Heart left ventricle (tissue), 16 donors: ENCODE measurements around the gene SLC2A9. TPM values are rescaled to one million over a fixed set of nuclear protein-coding genes. Genes with fewer than 3 reads are reported as not detected.

Experiments
- ATAC-seq, 4 donors: fragments of 200-7000 bp; cut with Tn5 transposase; one replicate each; pipeline ENCODE4 v1.9.1; 2020 to 2022; ENCODE audit warnings: moderate library complexity in 4 of 4, mild to moderate bottlenecking in 3 of 4, moderate number of reproducible peaks in 1 of 4
- DNase-seq, 5 donors: peaks; one replicate each; pipeline ENCODE4 v3.0.0-alpha.2; 2020
- H3K27ac ChIP-seq, 12 donors: fragments of 200-600 bp; sonication (generic) in 4 of 12; one replicate each; pipeline versions ENCODE4 v1.5.0 to v1.8.0; 2016 to 2022; ENCODE audit warnings: mild to moderate bottlenecking in 2 of 12
- H3K27me3 ChIP-seq, 9 donors: fragments of 200-600 bp; sonication (generic) in 2 of 9; one replicate each; pipeline versions ENCODE4 v1.5.1 to v1.8.0; 2016 to 2022; ENCODE audit warnings: mild to moderate bottlenecking in 3 of 9
- H3K36me3 ChIP-seq, 9 donors: fragments of 200-600 bp; sonication (generic) in 2 of 9; one replicate each; pipeline versions ENCODE4 v1.5.0 to v1.8.0; 2018 to 2022; ENCODE audit warnings: mild to moderate bottlenecking in 2 of 9
- H3K4me1 ChIP-seq, 12 donors: fragments of 200-600 bp; sonication (generic) in 4 of 12; one replicate each; pipeline versions ENCODE4 v1.5.0 to v1.8.0; 2016 to 2022; ENCODE audit warnings: mild to moderate bottlenecking in 3 of 12
- H3K4me3 ChIP-seq, 12 donors: fragments of 200-600 bp; sonication (generic) in 4 of 12; one replicate each; pipeline versions ENCODE4 v1.5.0 to v1.8.0; 2017 to 2022; ENCODE audit warnings: mild to moderate bottlenecking in 9 of 12, moderate library complexity in 4 of 12
- H3K9me3 ChIP-seq, 12 donors: fragments of 200-600 bp; sonication (generic) in 4 of 12; one replicate each; pipeline versions ENCODE4 v1.5.0 to v1.8.0; 2016 to 2022; ENCODE audit warnings: mild to moderate bottlenecking in 1 of 12
- POLR2A ChIP-seq, 2 donors: fragments of 450-650 bp; IDR thresholded peaks; one replicate each; pipeline ENCODE4 v1.6.1; 2017; ENCODE audit warnings: antibody characterized with exemption in 2 of 2, mild to moderate bottlenecking in 2 of 2, moderate library complexity in 2 of 2
- WGBS, 4 donors: extraction: QIAGEN DNeasy Blood & Tissue Kit in 2 of 4; methylation state at CpG; one replicate each; pipeline versions ENCODE4 v1.1.5 to v1.1.7; 2013 to 2018; 5-methylcytosine and 5-hydroxymethylcytosine counted together
- intact Hi-C, 10 donors: fragments of 100-400 bp; cut with DNase I; formaldehyde crosslinking; loops; one replicate each; pipeline versions ENCODE4 v1.11.1 to v1.14.2; 2022
- polyA plus RNA-seq, 2 donors: library from polyadenylated mRNA; stranded (reverse); fragments of 200-250 nt; gene quantifications; one replicate each; pipeline ENCODE4 v1.2.3, GENCODE V29; 2013
- total RNA-seq, 9 donors: library from RNA; depleted of rRNA in 2 of 9; stranded (reverse); fragments of >200 nt in 2 of 9; fragmentation: NEBNext Ultra II Directional in 3 of 9; extraction: Animal tissue kit (Norgen Biotek cat#: 25700) in 3 of 9; gene quantifications; one replicate each; pipeline versions ENCODE4 v1.1.0 to v1.2.4, GENCODE V29; 2016 to 2023
- TF ChIP-seq, protein P1 (sequence below), 12 donors: fragments of 200-600 bp; sonication (generic) in 4 of 12; IDR thresholded peaks; one replicate each; pipeline versions ENCODE4 v1.5.0 to v1.8.0; 2018 to 2022; ENCODE audit warnings: antibody characterized with exemption in 12 of 12, mild to moderate bottlenecking in 5 of 12
- donor health status: ischemic (EF 13 %, LVEDD 7.1; RV severe dilation, severe dysfunction).
- donor health status: healthy with polysubstance abuse.
- donor health status: DM: no; HTN: yes; CAD: no.
- donor health status: DM: no; HTN: no; CAD: no.
- donor health status: ischemic (EF 25% LVEDD 6.9; RV normal size, moderate dysfunction).
- donor health status: ischemic (EF 25% LVEDD 5.7; RV mildly dilated, moderate dysfunction).
- donor health status: healthy.
- donor health status: DM: yes; HTN: yes; CAD: no.
- donor health status: ischemic (EF 35%, LVEDD 5.7; RV mildly dilated, moderate dysfunction).
- donor health status: nonischemic (EF 11% LVEDD 7.7; RV severe dilation, severe dysfunction).
- donor health status: DM: yes; HTN: yes; CAD: no.
- donor health status: PGD.
- donor health status: ischemic (EF 29% LVEDD 5.4; RV normal size, mild dysfunction).
- donor health status: nonischemic (EF 23%, LVEDD 6.1; RV moderate dilation, normal function).

Gene SLC2A9
- total and polyA plus RNA-seq, 11 donors, result 1.6 to 15.1 (median 5.1) TPM

DNA sequence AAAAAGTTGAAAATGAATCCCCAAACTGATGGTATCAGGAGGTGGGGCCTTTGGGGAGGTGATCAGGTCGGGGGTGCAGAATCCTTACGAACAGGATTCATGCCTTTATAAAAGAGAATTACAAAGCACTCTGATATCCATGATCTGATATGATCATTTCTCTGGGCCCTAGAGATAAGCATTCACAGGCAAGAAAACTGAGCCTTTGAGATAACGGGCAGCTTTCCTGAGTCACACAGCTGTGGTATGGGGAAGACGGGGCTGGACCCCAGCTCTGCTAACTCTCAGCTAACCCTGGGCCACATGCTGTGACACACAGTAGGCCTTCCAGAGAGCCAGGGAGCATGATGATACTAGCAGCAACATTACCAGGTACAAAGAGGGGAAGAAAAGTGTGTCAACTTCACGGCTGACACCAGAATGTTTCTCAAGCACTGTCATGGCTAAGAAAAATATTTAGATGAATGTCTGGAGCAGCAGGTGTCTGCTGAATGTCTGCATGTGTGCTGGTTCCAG lies 85.1 kb downstream of the SLC2A9 start:
- Histone ChIP-seq H3K36me3 (peaks cover 0 to 6% (median 0%) of the 10 kb centered on the region in 9 donors), H3K27me3 (no peaks in the 10 kb centered on the region), H3K4me1 (no peaks in the 10 kb centered on the region), H3K4me3 (no peak overlapping the region), H3K9me3 (no peaks in the 10 kb centered on the region), H3K27ac (no peak overlapping the region)
- intact Hi-C loops, result no loop called here
- WGBS, 4 donors, result 75 to 84% (median 77%) methylated on average over 5 of the region's 5 CpGs
- ATAC-seq, result no peak
- no peak for TF ChIP-seq POLR2A (IDR thresholded peaks at IDR 0.05)
- TF ChIP-seq, protein P1, sequence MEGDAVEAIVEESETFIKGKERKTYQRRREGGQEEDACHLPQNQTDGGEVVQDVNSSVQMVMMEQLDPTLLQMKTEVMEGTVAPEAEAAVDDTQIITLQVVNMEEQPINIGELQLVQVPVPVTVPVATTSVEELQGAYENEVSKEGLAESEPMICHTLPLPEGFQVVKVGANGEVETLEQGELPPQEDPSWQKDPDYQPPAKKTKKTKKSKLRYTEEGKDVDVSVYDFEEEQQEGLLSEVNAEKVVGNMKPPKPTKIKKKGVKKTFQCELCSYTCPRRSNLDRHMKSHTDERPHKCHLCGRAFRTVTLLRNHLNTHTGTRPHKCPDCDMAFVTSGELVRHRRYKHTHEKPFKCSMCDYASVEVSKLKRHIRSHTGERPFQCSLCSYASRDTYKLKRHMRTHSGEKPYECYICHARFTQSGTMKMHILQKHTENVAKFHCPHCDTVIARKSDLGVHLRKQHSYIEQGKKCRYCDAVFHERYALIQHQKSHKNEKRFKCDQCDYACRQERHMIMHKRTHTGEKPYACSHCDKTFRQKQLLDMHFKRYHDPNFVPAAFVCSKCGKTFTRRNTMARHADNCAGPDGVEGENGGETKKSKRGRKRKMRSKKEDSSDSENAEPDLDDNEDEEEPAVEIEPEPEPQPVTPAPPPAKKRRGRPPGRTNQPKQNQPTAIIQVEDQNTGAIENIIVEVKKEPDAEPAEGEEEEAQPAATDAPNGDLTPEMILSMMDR (IDR thresholded peaks at IDR 0.05), result no peak
- DNase-seq, result no peak

DNA sequence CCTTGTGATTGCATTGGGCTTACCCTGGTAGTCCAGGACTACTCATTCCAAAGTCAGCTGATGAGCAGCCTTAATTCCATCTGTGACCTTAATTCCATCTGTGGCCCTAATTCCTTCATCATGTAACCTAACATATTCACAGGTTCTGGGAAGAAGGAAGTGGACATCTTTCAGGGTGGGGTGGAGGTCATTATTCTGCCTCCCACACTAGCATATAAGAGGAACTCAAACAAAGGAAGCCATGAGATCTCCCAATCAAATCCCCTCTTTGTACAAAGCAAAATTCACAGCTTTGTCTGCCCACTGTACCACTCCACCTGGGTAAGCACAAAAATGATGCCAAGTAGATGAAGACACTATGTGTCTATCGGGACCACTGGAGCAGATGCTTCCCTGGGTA lies 87.3 kb downstream of the SLC2A9 start:
- 93 to 99% (median 95%) methylated on average over 1 of the region's 1 CpG for WGBS, 4 donors
- TF ChIP-seq, protein P1 (IDR thresholded peaks at IDR 0.05), result no peak
- TF ChIP-seq POLR2A (IDR thresholded peaks at IDR 0.05), result no peak
- H3K4me3 ChIP-seq, result no peak overlapping the region

DNA sequence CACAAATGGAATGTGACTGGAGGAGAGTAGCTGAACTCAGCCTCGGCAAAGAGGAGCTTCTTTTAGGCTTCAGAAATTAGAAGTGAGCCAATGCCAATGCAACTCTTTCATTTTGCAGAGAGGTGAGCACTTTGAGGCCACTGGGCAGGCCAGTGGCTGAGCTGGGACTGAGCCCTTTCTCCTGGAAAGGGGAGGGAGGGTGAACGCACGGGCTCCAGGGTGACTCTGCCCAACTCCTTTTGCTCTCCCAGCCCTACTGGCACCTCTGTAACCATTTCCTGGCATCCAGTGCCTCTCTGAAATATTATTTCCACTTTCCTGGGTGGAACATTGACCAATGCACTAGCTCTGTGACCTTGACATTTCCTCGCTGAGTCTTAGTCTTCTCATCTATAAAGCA lies 88.1 kb downstream of the SLC2A9 start:
- no peak for DNase-seq
- WGBS, 4 donors, result 84 to 92% (median 89%) methylated on average over 4 of the region's 4 CpGs
- Histone ChIP-seq H3K36me3 (peaks cover 0 to 6% (median 0%) of the 10 kb centered on the region in 9 donors), H3K4me1 (no peaks in the 10 kb centered on the region), H3K9me3 (no peaks in the 10 kb centered on the region), H3K27me3 (no peaks in the 10 kb centered on the region), H3K27ac (no peak overlapping the region), H3K4me3 (no peak overlapping the region)
- intact Hi-C loops, result no loop called here
- no peak for TF ChIP-seq POLR2A (IDR thresholded peaks at IDR 0.05)
- TF ChIP-seq, protein P1 (IDR thresholded peaks at IDR 0.05), result no peak
- peak in 1 of 4 donors; percentile 31 for ATAC-seq

More for the DNA sequence above, 87.3 kb downstream of the SLC2A9 start:
- Histone ChIP-seq H3K27me3 (no peaks in the 10 kb centered on the region), H3K27ac (no peak overlapping the region), H3K4me1 (no peaks in the 10 kb centered on the region), H3K9me3 (no peaks in the 10 kb centered on the region), H3K36me3 (peaks cover 0 to 6% (median 0%) of the 10 kb centered on the region in 9 donors)
- ATAC-seq, result no peak
- intact Hi-C loops, result no loop called here
- no peak for DNase-seq

DNA sequence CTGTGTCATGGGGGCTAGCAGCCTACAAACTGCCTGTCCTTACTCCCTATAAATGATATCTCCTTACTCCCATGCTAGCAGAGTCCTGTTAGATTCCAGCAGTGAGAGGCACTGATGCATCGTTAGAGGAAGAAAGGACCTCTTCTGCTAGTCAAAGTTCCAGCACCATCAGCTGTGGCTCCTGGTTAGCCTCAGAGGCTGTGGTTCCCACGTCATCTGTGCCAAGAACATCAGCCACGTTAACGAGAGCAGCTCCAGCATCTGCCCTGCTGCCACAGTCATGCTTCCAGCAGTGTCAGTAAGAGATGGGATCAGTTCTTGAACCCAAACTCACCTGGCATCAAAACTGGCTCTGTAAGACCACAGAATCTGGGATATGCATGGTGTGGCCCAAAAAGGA lies 88.5 kb downstream of the SLC2A9 start:
- intact Hi-C loops, result no loop called here
- no peak for DNase-seq
- Histone ChIP-seq H3K36me3 (peaks cover 0 to 6% (median 0%) of the 10 kb centered on the region in 9 donors), H3K27ac (no peak overlapping the region), H3K9me3 (no peaks in the 10 kb centered on the region), H3K4me3 (no peak overlapping the region), H3K27me3 (no peaks in the 10 kb centered on the region), H3K4me1 (peaks cover 0 to 2% (median 0%) of the 10 kb centered on the region in 12 donors)
- peak in 3 of 4 donors; percentile 29 to 80 (median 75) for ATAC-seq
- 70 to 77% (median 72%) methylated on average over 3 to 4 of the region's 4 CpGs for WGBS, 4 donors
- no peak for TF ChIP-seq POLR2A (IDR thresholded peaks at IDR 0.05)
- TF ChIP-seq, protein P1 (IDR thresholded peaks at IDR 0.05), result no peak
